ENCODE measurements around the gene CELF6. TPM values are rescaled to one million over a fixed set of nuclear protein-coding genes. Genes with fewer than 3 reads are reported as not detected.

The CELF6 gene
- total RNA-seq, 4 donors from 2014 or later, result 0.70 to 1.5 (median 0.99) TPM

GRCh38 chr15:72272997-72273352 is 47.0 kb downstream of the CELF6 start:
- TF ChIP-seq, protein P1, sequence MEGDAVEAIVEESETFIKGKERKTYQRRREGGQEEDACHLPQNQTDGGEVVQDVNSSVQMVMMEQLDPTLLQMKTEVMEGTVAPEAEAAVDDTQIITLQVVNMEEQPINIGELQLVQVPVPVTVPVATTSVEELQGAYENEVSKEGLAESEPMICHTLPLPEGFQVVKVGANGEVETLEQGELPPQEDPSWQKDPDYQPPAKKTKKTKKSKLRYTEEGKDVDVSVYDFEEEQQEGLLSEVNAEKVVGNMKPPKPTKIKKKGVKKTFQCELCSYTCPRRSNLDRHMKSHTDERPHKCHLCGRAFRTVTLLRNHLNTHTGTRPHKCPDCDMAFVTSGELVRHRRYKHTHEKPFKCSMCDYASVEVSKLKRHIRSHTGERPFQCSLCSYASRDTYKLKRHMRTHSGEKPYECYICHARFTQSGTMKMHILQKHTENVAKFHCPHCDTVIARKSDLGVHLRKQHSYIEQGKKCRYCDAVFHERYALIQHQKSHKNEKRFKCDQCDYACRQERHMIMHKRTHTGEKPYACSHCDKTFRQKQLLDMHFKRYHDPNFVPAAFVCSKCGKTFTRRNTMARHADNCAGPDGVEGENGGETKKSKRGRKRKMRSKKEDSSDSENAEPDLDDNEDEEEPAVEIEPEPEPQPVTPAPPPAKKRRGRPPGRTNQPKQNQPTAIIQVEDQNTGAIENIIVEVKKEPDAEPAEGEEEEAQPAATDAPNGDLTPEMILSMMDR (IDR thresholded peaks at IDR 0.05), result no peak
- TF ChIP-seq POLR2AphosphoS5 (IDR thresholded peaks at IDR 0.05), result no peak
- no peak for TF ChIP-seq EP300 (IDR thresholded peaks at IDR 0.05)
- no peak for TF ChIP-seq POLR2A (IDR thresholded peaks at IDR 0.05)
- Histone ChIP-seq H3K9me3 (no peaks in the 10 kb centered on the region), H3K4me1 (peaks cover 32% of the 10 kb centered on the region), H3K27ac (peak overlapping the region; percentile 91), H3K36me3 (peaks cover 11% of the 10 kb centered on the region), H3K27me3 (no peaks in the 10 kb centered on the region), H3K4me3 (peak overlapping the region; percentile 93)
- WGBS, result 47% methylated on average over 7 of the region's 10 CpGs
- DNase-seq (ENCODE audit: low spot score in 2 of 2), result no peak

DNA sequence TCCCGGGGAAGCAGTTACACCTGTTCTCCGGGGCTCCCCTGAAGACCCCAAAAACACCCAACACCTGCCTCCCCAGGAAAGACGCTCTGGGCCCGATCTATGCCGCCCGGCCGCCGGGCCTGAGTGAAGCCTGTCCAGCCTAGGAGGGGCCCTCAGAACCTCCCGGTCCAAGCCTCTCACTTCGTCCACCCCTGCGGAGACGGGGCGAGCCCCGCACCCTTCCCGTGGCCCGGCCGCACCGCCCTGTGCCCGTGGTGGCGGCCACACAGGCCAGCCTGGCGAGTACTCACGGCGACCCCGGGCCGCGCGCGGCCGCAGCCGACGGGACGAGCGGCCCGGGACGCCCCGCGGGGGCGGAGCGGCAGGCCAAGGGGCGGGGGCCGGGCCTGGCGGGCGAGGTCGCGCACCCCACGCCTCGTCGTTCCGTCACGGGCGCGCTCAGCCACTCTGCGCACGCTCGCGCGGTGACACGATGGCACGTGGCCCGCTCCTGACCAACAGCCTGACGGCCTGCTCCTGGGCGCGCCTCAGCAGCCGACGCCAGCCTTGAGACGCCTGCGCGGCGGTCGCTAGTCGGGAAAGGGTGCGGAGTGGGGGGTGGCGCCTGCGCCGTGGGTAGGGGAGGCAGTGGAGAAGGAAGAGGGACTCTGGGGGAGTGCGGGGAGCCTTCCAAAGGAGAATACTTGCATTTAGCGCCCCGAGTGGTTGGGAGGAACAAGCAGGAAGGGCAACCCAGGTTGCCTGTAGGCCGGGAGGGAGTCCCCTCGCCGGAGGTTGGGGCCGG is 47.6 kb downstream of the CELF6 start, which contains the start of gene PARP6:
PARP6 (minus strand) TSS at position 342 of the 784 bp plus-strand sequence. CDS start 5,077 bp downstream, outside the sequence.
- Histone ChIP-seq H3K4me3 (peak within 1 kb of the TSS; percentile 93), H3K27ac (peak within 1 kb of the TSS; percentile 91), H3K36me3 (peaks cover 17% of the 10 kb centered on the region), H3K4me1 (peaks cover 32% of the 10 kb centered on the region), H3K27me3 (no peaks in the 10 kb centered on the region), H3K9me3 (no peaks in the 10 kb centered on the region)
- peak; percentile 98 to 99 for DNase-seq (ENCODE audit: low spot score in 2 of 2)
- WGBS, result 0% methylated on average over 29 of the region's 82 CpGs
- no peak for TF ChIP-seq EP300 (IDR thresholded peaks at IDR 0.05)
- TF ChIP-seq, protein P1 (IDR thresholded peaks at IDR 0.05), result peak; percentile 38 to 70
- peak in 1 of 2 donors; percentile 90 for TF ChIP-seq POLR2A (IDR thresholded peaks at IDR 0.05)
- TF ChIP-seq POLR2AphosphoS5 (IDR thresholded peaks at IDR 0.05), result peak in 2 of 3 donors; percentile 39 to 91

- Histone ChIP-seq H3K27me3 (no peaks in the 10 kb centered on the region), H3K4me3 (peak overlapping the region; percentile 93), H3K27ac (peak overlapping the region; percentile 91), H3K36me3 (peaks cover 22% of the 10 kb centered on the region), H3K4me1 (peaks cover 32% of the 10 kb centered on the region), H3K9me3 (no peaks in the 10 kb centered on the region)
- 1% methylated on average over 8 of the region's 13 CpGs for WGBS
- TF ChIP-seq POLR2AphosphoS5 (IDR thresholded peaks at IDR 0.05) (no peak), POLR2A (IDR thresholded peaks at IDR 0.05) (no peak), EP300 (IDR thresholded peaks at IDR 0.05) (no peak)
- TF ChIP-seq, protein P1 (IDR thresholded peaks at IDR 0.05), result no peak
- DNase-seq (ENCODE audit: low spot score in 2 of 2), result no peak
Measured at GRCh38 chr15:72271895-72272212, 48.1 kb downstream of the CELF6 start.

GRCh38 chr15:72271221-72271620 is 48.7 kb downstream of the CELF6 start:
- no peak overlapping the region for H3K27ac ChIP-seq
- no peak for DNase-seq (ENCODE audit: low spot score in 2 of 2)
- TF ChIP-seq POLR2A (IDR thresholded peaks at IDR 0.05), result no peak
- TF ChIP-seq POLR2AphosphoS5 (IDR thresholded peaks at IDR 0.05), result no peak
- no peak for TF ChIP-seq EP300 (IDR thresholded peaks at IDR 0.05)
- TF ChIP-seq, protein P1 (IDR thresholded peaks at IDR 0.05), result no peak
- peaks cover 32% of the 10 kb centered on the region for H3K4me1 ChIP-seq
- no peaks in the 10 kb centered on the region for H3K27me3 ChIP-seq
- 72% methylated on average over 4 of the region's 4 CpGs for WGBS
- H3K36me3 ChIP-seq, result peaks cover 29% of the 10 kb centered on the region
- H3K9me3 ChIP-seq, result no peaks in the 10 kb centered on the region
- peak overlapping the region; percentile 93 for H3K4me3 ChIP-seq

GRCh38 chr15:72269739-72270138 is 50.2 kb downstream of the CELF6 start:
- Histone ChIP-seq H3K36me3 (peaks cover 44% of the 10 kb centered on the region), H3K4me3 (no peak overlapping the region), H3K27ac (no peak overlapping the region), H3K27me3 (no peaks in the 10 kb centered on the region), H3K9me3 (no peaks in the 10 kb centered on the region), H3K4me1 (peaks cover 32% of the 10 kb centered on the region)
- DNase-seq (ENCODE audit: low spot score in 2 of 2), result no peak
- no peak for TF ChIP-seq POLR2AphosphoS5 (IDR thresholded peaks at IDR 0.05)
- WGBS, result 100% methylated on average over 4 of the region's 4 CpGs

All from suprapubic skin (tissue), 4 donors.